HG03097 (cell line): ENCODE data around the gene ELAVL4.
"Not testable (repeated sequence)": the region's sequence is repeated elsewhere in the genome, so short reads cannot be mapped to it uniquely, and the experiment has no call there.

ENCODE experiments used
- ATAC-seq: cut with Tn5 transposase; IDR thresholded peaks from one replicate; pipeline ENCODE4 v1.9.1; 2021; ENCODE audit not compliant: unreplicated experiment, low FRiP score

The ELAVL4 gene

DNA sequence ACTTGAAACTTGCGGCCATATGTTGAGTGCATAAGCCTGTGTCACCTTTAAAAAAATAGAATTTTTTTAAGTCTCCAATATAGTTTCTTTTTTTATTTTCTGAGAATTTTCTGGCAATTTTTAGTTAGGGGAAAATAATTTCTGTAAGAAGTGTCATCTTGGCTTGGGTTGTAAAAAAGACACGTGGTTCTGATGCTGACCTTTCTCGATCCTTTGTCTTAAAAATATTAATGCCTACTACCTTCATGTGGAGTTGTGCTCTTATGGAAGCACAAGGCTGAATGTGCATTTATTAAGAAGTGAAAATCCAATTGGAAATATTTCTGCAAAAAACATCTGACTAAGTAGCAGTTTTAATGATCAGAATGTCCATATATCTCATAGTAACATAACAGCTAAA, 3.5 kb downstream of the ELAVL4 start:
- ATAC-seq, result no peak

DNA sequence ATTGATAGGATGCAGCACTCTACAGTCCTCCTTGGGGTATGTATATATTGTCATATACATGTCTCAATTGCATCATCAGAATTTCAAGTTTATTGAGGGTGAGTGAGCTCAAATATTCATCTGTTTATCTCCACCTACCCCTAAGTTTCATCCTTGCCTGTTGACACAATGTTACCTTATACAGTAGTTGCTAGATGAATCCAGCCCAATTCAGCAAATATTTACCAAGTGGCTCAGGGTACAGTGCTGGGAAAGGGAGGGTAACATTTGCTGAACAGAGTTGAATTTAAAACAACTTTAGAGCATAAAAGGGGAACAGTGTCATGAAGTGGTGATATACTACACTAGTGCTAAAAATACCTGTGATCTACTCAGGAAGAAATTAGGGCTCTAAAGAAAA, 14.4 kb downstream of the ELAVL4 start:
- no peak for ATAC-seq

DNA sequence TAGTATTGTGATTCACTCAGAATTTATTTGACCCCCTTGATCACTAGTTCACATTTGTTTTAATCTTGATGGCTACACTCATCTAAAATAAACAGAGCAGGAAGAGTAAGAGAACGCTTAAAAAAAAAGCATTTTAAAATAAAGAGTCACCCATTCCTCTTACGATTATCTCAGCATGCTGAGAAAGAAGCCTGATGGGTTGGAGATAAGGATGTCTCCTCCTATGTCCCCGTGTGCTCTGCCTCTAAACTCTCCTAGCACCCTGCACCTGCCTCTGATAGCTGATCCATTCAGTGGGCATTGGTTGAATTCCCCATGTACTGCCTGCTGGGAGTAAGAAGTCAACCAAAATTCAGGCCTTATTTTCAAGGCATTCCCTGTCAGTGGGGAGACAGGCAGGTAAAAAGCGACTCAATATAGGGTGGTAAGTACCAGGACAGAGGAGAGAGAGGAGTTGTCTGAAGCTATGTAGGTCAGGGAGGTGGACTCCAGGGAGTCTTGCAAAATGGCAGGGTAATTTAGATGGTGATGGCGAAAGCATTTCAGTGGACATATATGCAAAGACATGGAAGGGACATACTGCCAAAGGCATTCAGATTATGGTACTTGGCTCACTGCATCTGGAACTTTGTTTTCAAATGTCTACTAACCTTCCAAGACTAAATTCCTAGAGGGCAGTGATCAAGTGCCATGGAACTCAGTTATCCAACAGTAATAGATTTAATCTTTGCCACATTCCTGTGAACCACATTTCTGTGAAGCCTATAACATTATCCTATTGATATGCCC, 18.4 kb downstream of the ELAVL4 start:
- no peak for ATAC-seq

GRCh38 chr1:50129201-50129600, 20.5 kb downstream of the ELAVL4 start:
- no peak for ATAC-seq

DNA sequence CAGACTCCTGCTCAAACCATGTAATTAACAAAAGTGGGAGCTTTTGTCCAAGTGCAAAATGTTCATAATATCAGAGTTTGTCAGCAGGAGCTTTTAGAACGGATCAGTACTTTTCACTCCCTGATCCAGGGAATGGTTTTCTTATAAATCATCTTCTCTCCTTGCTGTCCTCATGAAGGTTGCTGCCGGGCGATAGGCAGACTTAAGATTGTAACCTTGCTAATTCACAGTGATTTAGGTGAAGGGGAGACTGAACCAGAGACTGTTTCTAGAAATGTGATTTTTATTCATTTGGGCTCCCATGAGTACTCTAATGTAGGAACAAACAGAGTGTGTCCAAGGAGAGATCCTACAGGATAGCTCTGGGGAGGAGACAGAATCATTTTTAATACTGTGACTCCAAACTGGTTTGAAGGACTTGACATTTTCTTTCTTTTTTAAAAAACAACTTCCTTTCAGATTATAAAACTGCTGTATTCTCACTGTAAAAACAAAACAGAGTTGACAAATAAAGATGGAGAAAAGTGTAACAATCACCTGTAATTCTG, 23.7 kb downstream of the ELAVL4 start:
- ATAC-seq, result no peak

DNA sequence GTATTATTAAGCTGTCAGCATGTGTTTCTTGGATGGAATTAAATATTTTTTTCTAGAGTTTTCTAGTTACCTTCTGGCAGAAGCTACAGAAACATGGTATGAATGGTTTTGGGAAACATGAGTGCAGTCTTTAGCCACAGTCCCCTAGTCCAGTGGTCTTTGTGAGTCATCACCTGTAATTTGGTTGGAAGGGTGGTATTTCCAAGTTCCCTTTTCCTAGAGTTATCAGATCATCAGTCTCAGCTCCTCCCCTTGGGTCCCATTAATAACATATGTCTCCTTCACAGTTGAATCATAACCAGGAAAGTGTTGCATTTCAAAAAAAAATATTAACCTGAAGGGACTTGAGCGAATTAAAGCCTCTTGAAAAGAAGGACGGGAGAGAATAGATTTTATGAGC, 27.0 kb downstream of the ELAVL4 start:
- no peak for ATAC-seq

GRCh38 chr1:50139339-50140181, 30.8 kb downstream of the ELAVL4 start:
- no peak for ATAC-seq

DNA sequence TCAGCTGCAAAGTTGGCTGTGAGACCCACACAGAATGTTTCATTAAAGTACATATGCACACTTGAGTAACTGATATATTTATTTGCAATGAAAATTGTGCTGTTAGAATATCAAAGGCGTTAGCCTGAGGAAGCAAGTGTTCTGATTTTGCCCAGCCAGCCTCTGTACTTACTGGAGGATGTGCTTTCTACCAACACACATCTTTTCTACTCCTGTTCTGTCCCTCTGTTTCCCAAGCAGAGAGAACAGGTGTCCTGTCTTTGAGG, 31.4 kb downstream of the ELAVL4 start:
- no peak for ATAC-seq

DNA sequence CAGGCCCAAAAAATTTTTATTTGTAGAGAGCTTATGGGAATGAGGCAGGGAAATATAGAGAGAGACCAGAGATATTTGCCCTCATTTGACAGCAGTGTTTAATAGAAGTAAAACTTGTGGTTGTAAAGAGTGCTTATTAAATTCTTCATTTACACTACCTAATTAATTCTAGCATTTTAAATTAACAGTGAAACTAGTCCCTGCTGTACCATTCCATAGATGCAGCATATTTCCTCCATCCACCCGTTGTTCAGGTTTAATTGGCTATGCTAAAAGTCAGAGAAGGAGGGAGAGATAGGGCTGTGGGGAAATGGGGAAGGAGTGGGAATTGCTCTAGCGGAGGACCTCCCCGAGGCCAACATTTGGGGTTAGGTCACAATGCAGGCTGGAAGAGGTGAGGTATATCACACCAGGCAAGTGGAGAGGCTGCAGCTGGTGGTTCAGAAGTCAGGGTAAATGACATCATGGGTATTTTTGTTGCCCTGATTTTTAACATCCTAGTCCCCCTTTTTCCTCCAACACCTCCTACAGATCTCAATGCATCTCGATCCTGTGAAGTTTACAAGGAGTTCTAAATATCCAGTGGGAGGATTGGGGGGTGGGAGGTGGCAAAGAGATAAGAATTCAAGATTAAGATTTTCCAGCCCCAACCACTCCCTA, 38.6 kb downstream of the ELAVL4 start:
- no peak for ATAC-seq

DNA sequence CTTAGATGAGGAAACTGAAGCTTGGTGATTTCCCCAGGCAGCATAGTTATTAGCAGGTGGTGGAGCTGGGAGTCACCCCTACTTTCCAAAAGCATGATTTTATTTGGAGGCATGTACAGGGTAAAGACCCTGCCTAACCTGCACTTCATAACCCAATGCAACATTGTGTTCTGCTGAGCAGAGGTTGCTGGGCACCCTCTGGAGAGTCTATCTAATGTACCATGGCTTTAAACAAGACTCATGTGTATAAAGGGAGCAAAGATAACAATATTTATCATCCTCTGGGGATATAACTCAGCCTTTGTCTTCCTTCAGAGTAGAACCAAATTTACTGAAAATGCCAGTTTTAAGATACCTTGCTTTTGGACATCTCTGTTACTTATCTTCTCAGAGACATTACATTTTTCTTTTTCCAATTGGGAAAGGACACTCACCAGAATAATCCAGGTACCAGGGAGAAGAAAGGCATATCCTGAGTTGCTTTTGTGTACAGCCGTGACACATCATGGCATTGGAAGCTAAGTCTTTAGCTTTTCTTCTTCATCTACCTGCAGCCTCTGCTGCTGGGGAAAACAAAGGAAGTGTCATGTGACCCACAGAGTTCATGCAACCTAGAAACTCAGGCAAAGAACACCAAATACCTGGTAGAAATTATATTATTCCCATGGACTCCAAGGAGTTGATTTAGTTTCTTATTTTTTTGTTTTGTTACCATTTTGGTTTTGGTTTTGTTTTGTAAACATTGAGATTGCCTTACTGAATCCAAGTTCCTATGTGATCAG, 39.6 kb downstream of the ELAVL4 start:
- ATAC-seq, result no peak

DNA sequence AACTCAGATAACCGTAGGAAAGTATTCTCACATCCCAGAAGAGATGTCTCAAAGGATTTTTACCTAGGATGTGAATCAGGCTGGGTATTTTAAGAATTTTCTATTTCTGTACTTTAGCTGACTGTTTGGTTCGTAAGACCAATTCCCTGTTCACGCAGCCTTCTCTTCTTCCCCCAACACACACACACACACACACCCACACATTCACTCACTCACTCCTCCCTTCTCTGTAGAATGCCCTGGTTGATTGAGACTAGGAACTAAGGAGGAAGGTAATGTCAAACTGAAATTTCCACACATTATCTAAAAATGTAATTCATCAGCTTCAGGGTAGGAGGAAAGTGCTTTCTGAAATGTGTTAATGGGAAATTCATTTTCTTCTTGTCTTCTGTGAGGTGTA, 43.5 kb downstream of the ELAVL4 start:
- ATAC-seq, result no peak

DNA sequence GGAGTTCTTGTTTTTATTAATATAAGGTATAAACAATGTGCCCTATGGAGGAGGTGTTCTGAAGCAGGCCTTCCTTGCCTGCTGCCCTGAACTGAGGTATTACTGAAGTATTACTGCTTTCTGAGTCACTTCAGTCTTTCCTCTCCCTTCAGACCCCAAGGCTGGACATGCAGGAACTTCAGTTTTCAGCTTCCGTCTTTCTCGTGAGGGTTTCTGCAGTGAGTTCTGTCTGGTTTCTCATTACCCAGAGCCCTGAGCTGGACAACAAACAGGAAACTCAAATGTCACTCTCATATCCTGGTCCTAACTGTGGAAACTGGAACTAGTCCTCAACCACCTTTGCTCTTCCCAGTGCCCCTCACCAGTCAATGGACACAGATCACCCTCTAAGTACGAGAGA, 46.8 kb downstream of the ELAVL4 start:
- no peak for ATAC-seq

DNA sequence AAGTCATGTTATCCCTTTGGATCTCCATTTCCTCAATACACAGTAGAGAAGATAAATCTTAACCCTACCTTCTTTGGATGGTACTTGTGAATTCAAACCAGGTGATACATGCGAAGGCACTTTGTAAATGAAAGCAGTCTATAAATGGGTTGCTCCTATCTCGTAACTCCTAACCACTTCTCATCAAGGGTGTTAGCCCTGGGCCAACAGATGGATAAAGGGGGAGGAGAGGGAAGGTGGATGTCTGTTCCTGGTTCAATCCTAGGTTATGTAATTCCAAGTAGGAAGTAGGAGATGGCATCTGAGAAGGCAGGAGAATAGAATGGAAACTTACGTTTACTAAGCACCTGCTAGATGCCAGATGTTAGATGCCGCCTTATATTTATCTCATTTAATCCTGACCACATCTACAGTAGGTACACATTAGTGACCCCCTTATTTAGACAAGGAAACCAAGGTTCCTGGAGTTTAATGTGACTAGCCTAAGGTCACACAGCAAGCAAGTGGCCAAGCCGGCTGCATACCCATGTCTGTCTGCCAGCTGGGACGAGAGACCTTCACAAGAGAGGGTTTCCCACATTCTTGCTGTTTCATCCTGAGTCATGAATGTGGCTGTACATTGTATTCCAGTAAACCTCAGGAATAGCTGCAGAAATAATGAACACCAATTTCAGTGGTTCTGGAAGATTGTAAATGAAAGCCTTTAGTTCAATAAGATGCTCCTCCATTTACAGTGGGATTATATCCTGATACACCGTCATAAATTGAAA, 47.7 kb downstream of the ELAVL4 start:
- no peak for ATAC-seq

GRCh38 chr1:50157306-50157941, 48.7 kb downstream of the ELAVL4 start:
- ATAC-seq, result no peak

DNA sequence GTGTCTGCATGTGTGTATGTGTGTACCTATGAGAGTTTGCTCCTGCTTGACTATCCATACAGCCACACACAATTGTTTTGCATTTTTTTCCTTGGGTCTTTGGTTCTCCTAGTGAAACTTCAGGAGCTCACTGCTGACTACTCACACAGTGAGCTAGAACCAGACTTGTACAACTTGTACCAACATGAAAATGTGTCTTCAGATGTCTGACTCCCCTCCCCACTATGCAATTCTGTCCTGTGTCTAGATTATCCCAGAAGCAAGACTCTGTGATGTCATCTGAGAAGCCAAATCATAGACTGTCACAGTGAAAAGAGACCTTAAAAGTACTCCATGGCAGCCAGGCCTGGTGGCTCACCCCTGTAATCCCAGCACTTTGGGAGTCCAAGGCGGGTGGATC, 49.7 kb downstream of the ELAVL4 start:
- ATAC-seq, result no peak

DNA sequence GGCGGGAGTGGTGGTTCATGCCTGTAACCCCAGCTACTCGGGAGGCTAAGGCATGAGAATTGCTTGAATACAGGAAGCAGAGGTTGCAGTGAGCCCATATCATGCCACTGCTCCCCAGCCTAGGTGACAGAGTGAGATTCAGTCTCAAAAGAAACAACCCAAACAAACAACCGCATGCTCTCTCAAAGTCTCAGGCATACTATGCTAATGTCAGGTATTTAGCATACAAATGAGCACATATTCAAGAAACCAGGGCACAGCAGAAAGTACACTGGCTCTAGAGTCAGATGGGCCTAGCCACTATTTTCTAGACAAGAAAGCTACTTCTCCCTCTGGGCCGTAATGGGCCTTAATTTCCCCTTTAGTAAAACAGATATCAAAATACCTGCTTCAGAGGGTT, 55.0 kb downstream of the ELAVL4 start:
- ATAC-seq, result no peak

DNA sequence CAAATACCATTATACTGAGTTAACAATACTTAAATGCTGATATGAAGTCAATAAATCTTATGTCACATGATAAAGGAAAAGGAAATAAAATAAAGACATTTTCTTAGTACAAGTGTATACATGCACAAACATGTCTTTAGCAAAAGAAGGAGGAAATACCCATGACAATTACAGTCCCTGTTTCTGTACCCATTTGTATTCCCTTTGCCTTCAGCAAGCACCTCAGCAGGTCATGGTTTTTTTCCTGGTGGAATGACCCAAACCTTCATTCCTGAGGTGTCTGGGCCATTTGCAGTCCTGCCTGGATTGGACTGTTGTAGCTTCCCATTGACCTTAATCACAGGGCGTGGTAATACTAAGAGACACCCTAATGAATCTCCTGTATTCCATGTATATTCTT, 57.6 kb downstream of the ELAVL4 start:
- ATAC-seq, result not testable (repeated sequence)

DNA sequence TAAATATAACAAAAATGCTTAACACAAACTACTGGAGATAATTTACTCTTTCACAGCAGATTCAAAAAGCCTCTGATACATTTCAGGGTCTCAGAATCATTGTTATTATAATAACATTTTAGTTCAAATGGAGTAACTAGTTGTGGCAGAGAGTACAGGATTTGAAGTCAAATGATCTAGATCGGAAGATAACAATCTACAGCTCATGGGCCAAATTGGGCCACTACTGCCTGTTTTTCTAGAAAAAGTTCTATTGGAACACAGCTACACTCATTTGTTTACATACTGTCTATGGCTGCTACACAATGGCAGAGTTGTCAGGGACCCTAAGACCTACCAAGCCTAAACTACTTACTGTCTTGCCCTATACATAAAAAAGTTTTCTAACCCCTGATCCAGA, 63.6 kb downstream of the ELAVL4 start:
- ATAC-seq, result no peak

- no peak for ATAC-seq
These were observed 65.4 kb downstream of the ELAVL4 start for GRCh38 chr1:50174101-50174500.
